HG02885 (cell line): ENCODE results near the gene DOK4.

Experiments used
- ATAC-seq: cut with Tn5 transposase; IDR thresholded peaks from one replicate; pipeline ENCODE4 v1.9.1; 2021; ENCODE audit warnings: mild to moderate bottlenecking; ENCODE audit not compliant: unreplicated experiment, poor library complexity

The DOK4 gene

DNA sequence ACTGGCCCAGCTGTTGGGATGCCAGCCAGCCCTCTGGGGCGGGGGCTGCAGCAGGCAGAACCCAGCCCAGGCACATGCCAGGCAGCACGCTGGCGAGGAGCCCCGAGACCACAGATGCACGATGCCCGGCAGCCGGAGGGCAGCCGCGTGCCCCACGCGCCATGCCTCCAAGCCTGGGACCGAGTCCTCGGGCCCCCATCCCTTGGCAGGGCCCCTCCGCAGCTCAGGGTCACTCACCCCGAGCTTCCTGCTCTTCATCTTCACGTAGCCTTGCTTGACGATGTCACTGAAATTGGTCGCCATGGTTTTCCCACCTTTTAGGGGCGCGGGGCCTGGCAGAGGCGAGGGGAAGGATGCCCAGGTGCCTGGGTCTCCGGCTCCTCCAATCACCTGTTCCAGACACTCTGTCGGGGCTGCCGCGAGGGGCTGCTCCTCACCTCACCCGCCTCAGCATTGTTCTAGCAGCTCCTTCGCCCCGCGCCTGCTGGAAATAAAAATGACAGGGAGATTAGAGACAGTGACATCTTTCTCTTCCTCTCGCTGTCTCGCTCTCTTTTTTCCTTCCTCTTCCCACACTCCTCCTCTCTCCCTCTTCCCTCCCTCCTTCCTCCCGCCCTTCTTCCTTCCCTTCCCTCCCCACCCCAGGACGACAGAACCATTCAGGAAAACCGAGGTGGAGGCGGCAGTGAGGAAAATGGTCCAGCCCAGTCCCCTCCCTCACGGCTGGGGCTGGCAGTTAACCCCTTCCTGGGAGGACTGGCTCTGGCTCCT is 6.9 kb downstream of the DOK4 start:
- ATAC-seq = no peak

GRCh38 chr16:57478396-57479204 is 7.7 kb downstream of the DOK4 start:
- ATAC-seq = no peak

- no peak for ATAC-seq
Measured at GRCh38 chr16:57477531-57478202, 8.6 kb downstream of the DOK4 start.

- no peak for ATAC-seq
Measured at GRCh38 chr16:57476546-57477410, 9.5 kb downstream of the DOK4 start.

GRCh38 chr16:57475711-57476339 is 10.5 kb downstream of the DOK4 start:
- peak; percentile 95 for ATAC-seq

DNA sequence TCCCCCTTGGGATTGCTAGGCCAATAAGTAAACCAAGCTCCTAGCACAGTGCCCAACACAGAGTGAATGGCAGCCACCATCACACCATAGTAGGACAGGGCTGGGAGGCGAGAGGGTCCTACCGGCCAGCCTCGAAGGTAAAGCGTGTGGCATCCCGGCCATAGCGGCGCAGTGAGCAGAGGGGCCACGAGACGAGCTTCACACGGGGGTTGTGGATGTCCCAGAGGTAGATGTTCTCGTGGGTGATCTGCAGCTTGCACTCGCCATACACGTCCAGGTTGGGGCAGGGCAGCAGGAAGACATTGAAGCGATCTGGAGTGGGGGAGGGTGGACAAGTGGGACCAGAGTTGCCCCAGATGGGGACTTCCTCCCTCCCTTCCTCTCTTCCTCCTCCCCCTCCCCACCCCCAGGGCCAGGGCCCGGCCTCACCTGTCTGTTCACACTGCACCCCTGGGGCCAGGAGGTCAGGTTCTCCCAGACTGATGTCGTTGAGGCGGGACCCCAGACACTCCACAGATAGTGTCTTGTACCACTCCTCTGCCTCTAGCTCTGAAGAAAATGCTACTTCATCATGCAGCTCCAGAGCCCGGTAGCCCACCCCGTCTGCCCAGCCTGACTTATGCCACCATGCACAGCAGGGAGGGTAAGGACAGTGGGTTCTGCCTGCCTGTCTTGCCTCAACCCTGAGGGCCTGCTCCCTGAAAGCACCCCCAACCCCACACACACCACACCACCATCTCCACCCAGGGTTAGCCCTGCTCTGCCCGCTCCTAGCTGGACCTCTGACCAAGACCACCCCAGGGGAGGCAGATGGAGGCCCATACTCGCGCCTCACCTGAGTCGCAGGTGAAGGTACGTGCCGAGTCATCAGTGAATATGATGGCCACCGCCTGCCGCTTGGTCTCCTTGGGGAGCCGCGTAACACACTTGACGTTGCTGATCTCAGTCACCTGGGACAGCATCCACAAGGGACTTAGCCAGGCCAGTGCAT is 11.3 kb downstream of the DOK4 start:
- no peak for ATAC-seq

DNA sequence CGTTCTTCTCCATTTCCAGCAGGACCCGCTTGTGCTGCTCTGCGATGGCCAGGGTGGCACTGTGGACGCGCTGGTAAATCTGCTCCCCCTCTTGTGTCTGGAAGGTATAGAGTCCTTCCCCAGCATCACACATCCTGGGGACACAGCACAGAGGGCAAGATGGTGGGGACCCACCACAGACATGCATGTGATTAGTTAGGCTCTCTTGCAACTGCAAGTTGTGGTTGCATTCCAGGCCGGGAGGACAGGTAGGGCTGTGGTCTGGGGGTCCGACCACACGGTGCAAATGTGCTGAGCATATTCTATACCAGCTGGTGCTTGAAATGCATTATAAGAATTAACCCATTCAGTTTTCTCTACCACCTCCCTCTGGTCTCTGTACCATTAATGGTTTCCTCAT is 12.4 kb downstream of the DOK4 start:
- ATAC-seq = no peak

- no peak for ATAC-seq
Measured at GRCh38 chr16:57473176-57473840, 13.0 kb downstream of the DOK4 start.

DNA sequence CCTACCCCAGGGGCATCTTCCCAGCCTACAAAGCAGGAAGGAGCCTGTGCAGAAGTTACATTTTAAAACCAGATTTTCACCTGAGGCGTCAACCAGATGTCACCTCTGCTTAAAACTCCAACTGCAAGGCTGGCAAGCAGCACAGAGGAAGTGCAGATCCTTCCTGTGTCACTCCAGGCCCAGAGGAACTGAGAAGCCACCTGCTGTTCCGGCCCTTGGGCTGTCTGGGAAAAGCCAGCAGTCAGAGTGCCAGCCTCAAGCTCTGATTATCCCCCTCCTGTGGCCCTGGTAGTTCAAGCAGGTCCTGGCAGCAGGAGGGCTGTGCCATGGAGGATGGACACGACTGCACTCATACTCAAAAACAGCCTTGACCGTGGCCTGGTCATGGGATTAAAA is 13.6 kb downstream of the DOK4 start:
- ATAC-seq = no peak

DNA sequence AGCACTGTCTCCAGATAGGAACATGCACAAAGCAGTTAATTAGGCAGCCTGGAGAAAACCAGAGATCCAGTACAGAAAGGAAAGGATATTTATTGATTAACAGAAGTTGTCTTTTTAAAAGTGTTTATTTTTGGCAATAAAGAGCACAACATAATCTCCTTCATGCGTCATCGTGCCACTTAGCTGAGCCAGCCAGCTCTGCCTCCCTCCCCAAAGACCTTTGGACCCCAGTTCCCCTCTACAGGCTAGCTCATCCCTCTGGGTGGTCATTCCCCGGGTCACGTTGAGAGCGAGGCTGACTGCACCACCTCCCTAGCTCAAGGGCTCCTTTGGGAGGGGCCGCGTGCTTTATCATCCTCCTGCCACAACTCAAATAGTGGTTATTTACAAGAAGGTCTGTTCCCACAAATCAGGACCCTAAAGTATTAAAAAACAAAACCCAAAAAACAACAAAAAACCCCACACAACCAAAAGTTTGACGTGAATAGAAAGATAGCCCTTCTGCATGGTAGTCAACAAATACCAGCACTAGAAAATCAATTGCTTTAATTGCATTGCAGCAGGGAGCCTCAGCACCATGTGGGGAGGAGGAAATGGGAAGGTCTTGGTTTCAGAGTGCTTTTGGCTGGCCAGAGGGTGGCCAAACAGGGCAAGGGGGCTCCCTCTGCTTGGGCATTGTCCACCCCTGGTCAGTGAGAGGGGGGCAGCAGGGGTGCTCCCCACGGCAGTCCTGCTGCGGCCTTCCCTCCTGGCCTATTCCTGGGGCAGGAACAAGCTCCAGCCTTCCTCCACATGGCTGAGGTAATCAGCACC is 14.2 kb downstream of the DOK4 start:
- ATAC-seq = no peak

GRCh38 chr16:57471209-57471608 is 15.1 kb downstream of the DOK4 start:
- ATAC-seq = no peak

DNA sequence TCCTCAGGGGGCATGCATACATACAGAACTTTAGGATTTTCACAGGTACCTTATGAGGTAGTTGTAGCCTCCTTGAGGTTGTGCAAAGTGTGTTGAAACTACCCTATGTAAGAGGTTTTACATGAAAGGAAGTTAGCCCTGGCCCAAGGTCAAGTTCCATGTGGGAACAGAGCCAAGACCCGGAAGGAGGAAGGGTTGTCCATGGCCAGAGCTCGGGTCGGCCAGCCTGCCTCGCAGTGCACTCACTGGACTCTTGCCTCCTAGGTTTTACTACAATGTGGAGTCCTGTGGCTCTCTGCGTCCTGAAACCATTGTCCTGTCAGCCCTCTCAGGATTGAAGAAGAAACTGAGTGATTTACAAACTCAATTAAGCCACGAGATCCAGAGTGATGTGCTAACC is 15.6 kb downstream of the DOK4 start:
- ATAC-seq = no peak

DNA sequence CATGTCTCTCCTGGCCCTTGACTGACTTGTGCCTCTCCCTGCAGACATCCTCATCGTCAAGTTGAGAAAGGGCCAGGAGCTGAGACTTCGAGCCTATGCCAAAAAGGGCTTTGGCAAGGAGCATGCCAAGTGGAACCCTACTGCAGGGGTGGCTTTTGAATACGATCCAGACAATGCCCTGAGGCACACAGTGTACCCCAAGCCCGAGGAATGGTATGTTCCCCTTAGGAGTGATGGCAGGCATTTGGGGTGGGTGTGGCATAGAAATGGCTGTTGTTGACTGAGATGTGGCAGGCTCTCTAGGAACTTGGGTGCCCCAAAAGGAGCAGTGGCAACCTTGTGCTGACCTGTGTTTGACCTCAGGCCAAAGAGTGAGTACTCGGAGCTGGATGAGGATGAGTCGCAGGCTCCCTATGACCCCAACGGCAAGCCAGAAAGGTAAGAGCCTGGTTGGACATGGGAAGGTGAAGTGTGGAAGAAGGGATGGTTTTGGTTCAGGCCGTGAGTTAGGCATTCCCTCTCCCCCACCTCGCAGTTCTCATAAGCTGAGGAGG is 16.3 kb downstream of the DOK4 start:
- ATAC-seq = no peak

DNA sequence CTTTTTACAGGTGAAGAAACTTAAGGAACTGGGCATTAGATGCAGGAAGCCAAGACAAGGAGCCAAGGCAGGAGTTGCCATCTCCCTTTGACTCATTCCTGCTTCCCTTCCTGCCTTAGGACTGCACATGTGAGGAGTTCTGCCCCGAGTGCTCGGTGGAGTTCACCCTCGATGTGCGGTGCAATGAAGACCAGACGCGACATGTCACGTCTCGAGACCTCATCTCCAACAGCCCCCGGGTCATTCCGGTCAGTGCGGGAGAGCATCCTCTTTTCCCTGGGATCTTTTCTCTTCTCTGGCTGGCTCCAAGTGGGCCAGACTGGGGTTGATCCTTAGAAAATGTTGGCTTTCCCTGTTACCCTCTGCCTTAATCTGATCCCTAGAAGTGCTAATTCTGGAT is 17.2 kb downstream of the DOK4 start:
- ATAC-seq = no peak

- no peak for ATAC-seq
Measured at GRCh38 chr16:57468346-57468745, 17.9 kb downstream of the DOK4 start.

- no peak for ATAC-seq
Measured at GRCh38 chr16:57464523-57464922, 21.8 kb downstream of the DOK4 start.

GRCh38 chr16:57462978-57463362 is 23.3 kb downstream of the DOK4 start:
- ATAC-seq = peak; percentile 21
